Measurements from ENCODE around the gene TMEM95.

DNA sequence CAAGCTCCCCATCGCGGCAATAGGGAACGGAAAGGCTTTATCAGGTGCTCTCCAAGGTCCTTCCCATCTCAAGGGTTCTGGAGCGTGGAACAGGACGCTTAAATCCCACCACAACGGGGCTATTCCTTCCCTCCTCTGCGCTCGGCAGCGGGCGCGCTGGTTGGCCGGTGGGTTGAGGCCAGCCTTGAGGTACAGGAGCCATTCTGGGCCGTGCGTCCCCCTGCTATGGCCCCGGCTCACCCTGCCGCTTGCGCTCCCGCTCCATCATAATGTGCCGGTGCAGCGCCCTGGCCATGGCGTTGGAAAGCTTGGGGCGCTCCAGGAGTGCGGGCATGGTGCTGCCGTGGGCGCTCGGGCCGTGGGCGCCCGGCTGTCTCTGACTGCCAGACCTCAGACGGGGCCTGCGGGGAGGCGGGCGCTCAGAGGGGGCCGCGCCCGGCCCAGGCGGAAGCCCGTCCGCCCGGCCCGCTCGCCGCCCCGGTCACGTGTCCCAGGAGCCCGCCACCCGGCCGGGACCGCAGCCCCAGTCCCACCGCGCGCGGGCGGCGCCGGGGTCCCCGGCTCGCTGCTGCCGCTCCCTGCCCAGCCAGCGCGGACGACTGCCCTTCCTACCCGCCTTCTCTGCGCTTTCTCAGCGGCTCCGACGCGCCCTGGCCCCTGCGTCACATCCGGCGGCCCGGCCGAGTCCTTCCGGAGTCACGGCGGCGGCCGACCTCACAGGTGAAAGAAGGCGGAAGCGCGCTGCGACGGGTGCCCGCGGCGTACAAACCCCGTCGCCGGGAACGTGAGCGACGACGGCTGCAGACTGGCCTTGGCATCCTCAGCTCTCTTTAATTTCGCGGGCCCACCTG lies 40.0 kb upstream of the TMEM95 start, which contains the start of gene GPS2:
- TF ChIP-seq CTCF (IDR thresholded peaks at IDR 0.05) (no peak), EZH2 (IDR thresholded peaks at IDR 0.05; ENCODE audit: borderline replicate concordance, insufficient read depth, low read depth, low read length, poor library complexity, severe bottlenecking) (no peak)

Data from B cell (primary cell).